ENCODE results near the gene RGS17. TPM values are rescaled to one million over a fixed set of nuclear protein-coding genes. Genes with fewer than 3 reads are reported as not detected.

RGS17 gene, protein sequence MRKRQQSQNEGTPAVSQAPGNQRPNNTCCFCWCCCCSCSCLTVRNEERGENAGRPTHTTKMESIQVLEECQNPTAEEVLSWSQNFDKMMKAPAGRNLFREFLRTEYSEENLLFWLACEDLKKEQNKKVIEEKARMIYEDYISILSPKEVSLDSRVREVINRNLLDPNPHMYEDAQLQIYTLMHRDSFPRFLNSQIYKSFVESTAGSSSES
- not detected for total RNA-seq
- polyA plus RNA-seq = not detected

DNA sequence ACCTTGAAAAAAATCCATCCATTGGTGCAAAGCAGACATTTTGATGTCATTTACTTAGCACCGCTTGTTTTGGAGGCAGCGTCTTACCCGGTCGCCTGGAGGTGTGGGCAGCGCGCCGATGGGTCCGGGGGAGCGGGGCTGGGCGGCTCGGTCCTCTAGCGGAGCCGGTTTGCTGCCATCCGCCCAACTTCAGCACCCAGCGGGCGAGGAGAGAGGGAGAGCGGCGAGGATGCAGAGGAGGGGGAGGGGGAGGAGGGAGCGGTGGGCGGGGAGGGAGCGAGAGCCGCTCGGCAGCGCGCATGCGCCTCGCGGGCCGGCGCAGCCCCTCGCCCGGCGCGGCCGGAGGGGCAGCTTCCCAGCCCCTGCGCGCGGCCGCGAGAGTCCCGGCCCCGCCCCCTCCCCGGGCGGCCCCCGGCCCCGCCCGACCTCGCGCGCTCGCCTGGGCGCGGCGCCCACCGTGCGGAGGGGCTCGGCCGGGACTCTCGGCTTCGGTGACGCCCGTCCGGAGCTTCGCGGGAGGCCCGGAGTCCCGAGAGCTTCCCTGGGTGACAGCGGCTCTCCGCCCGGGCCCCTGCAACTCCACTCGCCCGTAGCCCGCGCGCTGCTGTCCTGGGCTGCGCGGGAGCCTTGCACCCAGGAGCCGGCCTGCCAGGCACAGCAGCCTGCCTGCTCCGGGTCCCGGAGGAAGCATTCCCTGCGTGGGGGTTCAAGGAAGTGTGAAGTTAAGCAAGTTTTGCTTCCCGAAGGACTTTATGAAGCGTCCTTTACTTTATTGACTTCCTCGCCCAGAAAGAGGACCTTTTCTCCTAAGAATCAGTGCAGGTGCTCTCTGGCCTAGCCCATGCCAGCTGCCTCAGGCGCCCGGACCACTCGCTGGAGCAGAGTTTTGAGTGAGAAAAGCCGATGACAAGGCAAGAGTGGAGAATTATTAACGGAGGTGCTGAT, at the start of gene RGS17:
TSS of gene RGS17 (minus strand) at position 246 of the 945 bp plus-strand sequence. CDS start 87,264 bp downstream, outside the sequence.
- CTCF ChIA-PET (ENCODE audit: partially characterized antibody) = no interaction called here
- Histone ChIP-seq H3K4me3 (ENCODE audit: low read length in 2 of 2) (peak within 1 kb of the TSS in 1 of 2 donors; percentile 30), H3K9me3 (ENCODE audit: control insufficient read depth in 1 of 2, low read length in 2 of 2) (no peaks in the 10 kb centered on the region), H3K36me3 (ENCODE audit: insufficient read depth, low read length) (no peaks in the 10 kb centered on the region), H3K4me1 (ENCODE audit: insufficient read depth, low read length) (peaks cover 16% of the 10 kb centered on the region), H3K27ac (ENCODE audit: low read depth, low read length) (no peak within 1 kb of the TSS), H3K27me3 (ENCODE audit: insufficient read depth, low read length) (peaks cover 9% of the 10 kb centered on the region)
- Mint-ChIP-seq H3K27me3 (peaks cover 27 to 28% of the 10 kb centered on the region in 2 donors), H3K36me3 (peaks cover 0 to 3% of the 10 kb centered on the region in 2 donors), H3K4me3 (peak within 1 kb of the TSS; percentile 77 to 94 (median 85)), H3K27ac (peak within 1 kb of the TSS in 1 of 7 donors; percentile 9), H3K9me3 (peaks cover 0 to 4% (median 0%) of the 10 kb centered on the region in 8 donors), H3K4me1 (peaks cover 14 to 29% (median 24%) of the 10 kb centered on the region in 4 donors)
- peak in 3 of 5 donors; percentile 12 to 25 (median 13) for DNase-seq
- POLR2A ChIA-PET (ENCODE audit: partially characterized antibody) = no interaction called here
- intact Hi-C loops (cut with micrococcal nuclease) = no loop called here

DNA sequence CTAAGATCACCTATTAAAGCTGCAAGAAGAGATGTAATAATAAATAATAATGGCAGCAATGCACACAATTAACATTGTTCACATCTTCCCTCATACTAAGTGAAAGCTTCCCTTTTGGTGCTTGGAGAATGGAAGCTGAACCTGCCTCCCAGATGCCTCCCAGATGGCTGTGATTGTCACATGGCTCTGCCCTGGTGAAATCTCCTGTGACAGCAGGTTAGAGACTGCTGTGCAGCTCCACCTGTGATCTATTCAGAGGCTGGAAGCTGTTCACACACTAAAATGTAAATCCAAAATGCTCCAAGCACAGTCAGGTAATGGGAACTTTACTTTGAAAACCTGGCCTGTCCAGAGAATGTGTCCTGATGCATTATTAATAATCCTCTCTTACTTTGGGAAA, 41.7 kb upstream of the RGS17 start:
- H3K9me3 Mint-ChIP-seq = peaks cover 0 to 6% (median under 1%) of the 10 kb centered on the region in 8 donors
- H3K27me3 Mint-ChIP-seq = no peaks in the 10 kb centered on the region
- no peaks in the 10 kb centered on the region for H3K4me1 Mint-ChIP-seq
- intact Hi-C loops (cut with micrococcal nuclease) = no loop called here
- H3K4me3 Mint-ChIP-seq = no peak overlapping the region
- no peak for DNase-seq
- Histone ChIP-seq H3K36me3 (ENCODE audit: insufficient read depth, low read length) (no peaks in the 10 kb centered on the region), H3K27ac (ENCODE audit: low read depth, low read length) (no peak overlapping the region), H3K27me3 (ENCODE audit: insufficient read depth, low read length) (no peaks in the 10 kb centered on the region), H3K4me3 (ENCODE audit: low read length in 2 of 2) (no peak overlapping the region), H3K9me3 (ENCODE audit: control insufficient read depth in 1 of 2, low read length in 2 of 2) (no peaks in the 10 kb centered on the region), H3K4me1 (ENCODE audit: insufficient read depth, low read length) (no peaks in the 10 kb centered on the region)
- ChIA-PET POLR2A (ENCODE audit: partially characterized antibody) (no interaction called here), CTCF (ENCODE audit: partially characterized antibody) (no interaction called here)
- H3K27ac Mint-ChIP-seq = no peak overlapping the region
- H3K36me3 Mint-ChIP-seq = no peaks in the 10 kb centered on the region

DNA sequence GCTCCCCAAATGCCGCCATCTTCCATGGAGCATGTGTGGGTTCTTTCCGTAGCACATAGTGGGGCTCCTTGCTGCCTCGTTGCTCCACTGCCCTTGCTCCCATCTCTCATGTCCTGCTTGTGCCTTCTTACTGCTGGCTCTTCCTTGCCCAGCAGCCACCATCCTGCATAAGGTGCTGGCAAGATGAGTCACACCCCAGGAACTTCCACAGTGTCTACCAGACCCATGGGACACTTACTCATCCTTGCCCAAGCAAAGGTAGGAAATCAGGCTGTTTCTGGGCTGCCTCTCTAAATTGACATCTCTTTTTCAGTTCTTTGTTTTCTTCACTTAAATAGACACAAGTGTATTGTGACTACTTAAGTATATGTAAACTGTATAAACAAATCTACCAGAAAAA, 39.4 kb upstream of the RGS17 start:
- POLR2A ChIA-PET (ENCODE audit: partially characterized antibody) = no interaction called here
- Mint-ChIP-seq H3K36me3 (no peaks in the 10 kb centered on the region), H3K4me3 (no peak overlapping the region), H3K4me1 (no peaks in the 10 kb centered on the region), H3K9me3 (peaks cover 0 to 6% (median under 1%) of the 10 kb centered on the region in 8 donors), H3K27ac (no peak overlapping the region), H3K27me3 (no peaks in the 10 kb centered on the region)
- no peaks in the 10 kb centered on the region for H3K9me3 ChIP-seq (ENCODE audit: control insufficient read depth in 1 of 2, low read length in 2 of 2)
- intact Hi-C loops (cut with micrococcal nuclease) = no loop called here
- H3K27ac ChIP-seq (ENCODE audit: low read depth, low read length) = no peak overlapping the region
- H3K4me1 ChIP-seq (ENCODE audit: insufficient read depth, low read length) = no peaks in the 10 kb centered on the region
- H3K4me3 ChIP-seq (ENCODE audit: low read length in 2 of 2) = no peak overlapping the region
- no peak for DNase-seq
- H3K36me3 ChIP-seq (ENCODE audit: insufficient read depth, low read length) = no peaks in the 10 kb centered on the region
- no peaks in the 10 kb centered on the region for H3K27me3 ChIP-seq (ENCODE audit: insufficient read depth, low read length)
- CTCF ChIA-PET (ENCODE audit: partially characterized antibody) = no interaction called here

DNA sequence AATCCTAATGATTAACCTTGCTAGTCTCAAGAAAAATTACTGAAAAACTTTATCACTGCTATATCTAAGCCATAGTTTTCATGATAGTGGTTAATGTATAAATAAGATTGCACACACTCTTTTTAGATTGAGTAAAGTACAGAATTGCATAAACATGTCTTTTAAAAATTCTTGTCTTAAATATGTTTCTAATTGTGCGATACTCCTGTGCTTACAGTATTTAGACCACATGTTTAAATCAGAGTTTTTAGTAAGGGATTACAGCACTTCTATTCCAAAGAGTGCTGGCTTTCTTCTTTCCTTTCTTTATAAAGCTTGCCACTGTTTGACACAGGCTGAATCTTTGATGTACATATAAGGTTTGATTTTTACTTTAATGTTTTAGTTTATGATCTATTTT, 36.8 kb upstream of the RGS17 start:
- Histone ChIP-seq H3K36me3 (ENCODE audit: insufficient read depth, low read length) (no peaks in the 10 kb centered on the region), H3K9me3 (ENCODE audit: control insufficient read depth in 1 of 2, low read length in 2 of 2) (no peaks in the 10 kb centered on the region), H3K4me1 (ENCODE audit: insufficient read depth, low read length) (no peaks in the 10 kb centered on the region), H3K27ac (ENCODE audit: low read depth, low read length) (no peak overlapping the region), H3K4me3 (ENCODE audit: low read length in 2 of 2) (no peak overlapping the region), H3K27me3 (ENCODE audit: insufficient read depth, low read length) (no peaks in the 10 kb centered on the region)
- no peaks in the 10 kb centered on the region for H3K36me3 Mint-ChIP-seq
- peaks cover 0 to 6% (median under 1%) of the 10 kb centered on the region in 8 donors for H3K9me3 Mint-ChIP-seq
- intact Hi-C loops (cut with micrococcal nuclease) = no loop called here
- no peak overlapping the region for H3K4me3 Mint-ChIP-seq
- ChIA-PET POLR2A (ENCODE audit: partially characterized antibody) (no interaction called here), CTCF (ENCODE audit: partially characterized antibody) (no interaction called here)
- H3K27ac Mint-ChIP-seq = no peak overlapping the region
- no peaks in the 10 kb centered on the region for H3K27me3 Mint-ChIP-seq
- DNase-seq = no peak
- H3K4me1 Mint-ChIP-seq = no peaks in the 10 kb centered on the region

DNA sequence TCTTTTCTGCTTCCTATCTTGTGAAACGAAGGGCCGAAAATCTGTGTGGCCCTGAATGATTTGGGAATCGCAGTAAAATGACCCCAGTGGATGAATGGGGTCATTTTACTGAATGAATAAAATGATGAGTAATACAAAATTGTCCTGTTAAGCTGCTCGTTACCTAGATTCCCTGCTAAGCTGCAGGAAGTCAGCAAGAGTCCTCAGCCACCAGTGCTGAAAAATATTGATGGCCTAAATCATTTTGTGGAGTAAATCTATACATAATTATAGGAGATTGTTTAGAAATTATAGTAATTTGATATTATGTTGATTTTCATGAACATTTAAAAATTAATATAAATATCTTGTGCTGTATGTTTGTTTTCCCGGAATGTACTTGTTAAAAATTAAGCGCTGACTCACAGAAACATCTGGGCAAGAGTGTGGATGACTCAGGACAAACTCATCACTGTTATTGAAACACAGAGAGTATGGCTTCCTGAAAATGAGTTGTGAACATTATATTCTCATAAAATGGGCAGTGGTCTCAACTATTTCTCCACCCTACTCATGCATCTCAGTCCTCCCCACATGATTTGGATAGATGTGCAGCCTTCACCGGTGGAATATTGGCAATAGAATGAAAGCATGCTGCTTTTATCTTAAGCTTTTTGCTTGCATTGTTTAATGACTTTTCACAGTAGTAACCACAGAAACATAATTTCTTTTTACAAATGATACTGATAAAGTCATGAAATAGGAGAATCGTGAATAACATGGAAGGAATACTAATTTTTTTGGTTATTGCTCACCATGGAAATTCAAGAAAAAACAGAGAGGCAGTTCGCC, 36.2 kb upstream of the RGS17 start:
- H3K4me1 ChIP-seq (ENCODE audit: insufficient read depth, low read length) = no peaks in the 10 kb centered on the region
- ChIA-PET POLR2A (ENCODE audit: partially characterized antibody) (no interaction called here), CTCF (ENCODE audit: partially characterized antibody) (no interaction called here)
- H3K36me3 ChIP-seq (ENCODE audit: insufficient read depth, low read length) = no peaks in the 10 kb centered on the region
- H3K27ac ChIP-seq (ENCODE audit: low read depth, low read length) = no peak overlapping the region
- H3K9me3 ChIP-seq (ENCODE audit: control insufficient read depth in 1 of 2, low read length in 2 of 2) = no peaks in the 10 kb centered on the region
- Mint-ChIP-seq H3K27me3 (no peaks in the 10 kb centered on the region), H3K4me3 (no peak overlapping the region), H3K9me3 (peaks cover 0 to 6% (median under 1%) of the 10 kb centered on the region in 8 donors), H3K4me1 (no peaks in the 10 kb centered on the region), H3K27ac (no peak overlapping the region), H3K36me3 (no peaks in the 10 kb centered on the region)
- intact Hi-C loops (cut with micrococcal nuclease) = no loop called here
- no peak for DNase-seq
- no peak overlapping the region for H3K4me3 ChIP-seq (ENCODE audit: low read length in 2 of 2)
- no peaks in the 10 kb centered on the region for H3K27me3 ChIP-seq (ENCODE audit: insufficient read depth, low read length)

DNA sequence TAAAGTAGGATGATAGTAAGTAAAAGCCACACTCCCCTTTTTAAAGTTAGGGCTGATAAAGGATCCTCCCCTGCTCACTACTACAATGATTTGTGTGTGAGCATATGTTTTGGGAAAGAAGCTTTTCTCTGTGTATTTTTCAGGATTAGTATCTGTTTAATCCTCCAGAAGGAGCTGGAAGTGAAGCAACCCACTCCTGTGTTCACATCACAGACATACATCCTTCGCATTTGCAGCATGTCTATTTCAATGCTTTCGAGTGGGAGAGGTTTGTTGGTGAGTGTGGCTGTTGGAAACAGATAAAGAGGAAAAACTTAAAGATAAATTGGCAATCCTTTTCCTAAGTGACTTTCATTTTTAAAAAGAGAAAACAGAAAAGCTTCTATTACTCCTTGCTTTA, 31.6 kb upstream of the RGS17 start:
- Mint-ChIP-seq H3K4me3 (no peak overlapping the region), H3K9me3 (peaks cover 0 to 6% (median 4%) of the 10 kb centered on the region in 8 donors), H3K27ac (no peak overlapping the region), H3K36me3 (no peaks in the 10 kb centered on the region), H3K4me1 (no peaks in the 10 kb centered on the region), H3K27me3 (peaks cover 3 to 7% of the 10 kb centered on the region in 2 donors)
- POLR2A ChIA-PET (ENCODE audit: partially characterized antibody) = no interaction called here
- CTCF ChIA-PET (ENCODE audit: partially characterized antibody) = no interaction called here
- no peak overlapping the region for H3K27ac ChIP-seq (ENCODE audit: low read depth, low read length)
- no peaks in the 10 kb centered on the region for H3K9me3 ChIP-seq (ENCODE audit: control insufficient read depth in 1 of 2, low read length in 2 of 2)
- H3K4me1 ChIP-seq (ENCODE audit: insufficient read depth, low read length) = no peaks in the 10 kb centered on the region
- H3K36me3 ChIP-seq (ENCODE audit: insufficient read depth, low read length) = no peaks in the 10 kb centered on the region
- intact Hi-C loops (cut with micrococcal nuclease) = no loop called here
- H3K27me3 ChIP-seq (ENCODE audit: insufficient read depth, low read length) = no peaks in the 10 kb centered on the region
- no peak overlapping the region for H3K4me3 ChIP-seq (ENCODE audit: low read length in 2 of 2)
- DNase-seq = no peak

DNA sequence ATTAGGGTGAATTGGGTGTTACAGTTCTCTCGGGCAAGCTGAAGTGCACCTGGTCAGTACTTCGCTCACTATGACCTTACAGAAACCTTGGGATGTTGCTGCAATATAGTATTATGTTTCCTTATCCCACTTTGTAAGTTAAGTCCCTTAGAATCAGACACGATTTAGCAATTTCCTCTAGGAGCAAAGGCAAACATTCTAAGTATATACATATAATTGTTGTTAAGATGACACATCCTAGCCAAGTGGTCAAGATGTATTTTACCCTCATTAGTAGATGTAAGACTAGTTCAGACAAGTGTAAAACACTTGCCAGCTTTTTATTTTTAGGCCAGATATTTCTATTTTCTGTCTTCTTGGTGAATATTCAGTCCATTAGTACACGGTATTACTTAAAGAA, 31.1 kb upstream of the RGS17 start:
- CTCF ChIA-PET (ENCODE audit: partially characterized antibody) = no interaction called here
- no peaks in the 10 kb centered on the region for H3K4me1 ChIP-seq (ENCODE audit: insufficient read depth, low read length)
- Mint-ChIP-seq H3K36me3 (no peaks in the 10 kb centered on the region), H3K27ac (no peak overlapping the region), H3K27me3 (peaks cover 3 to 7% of the 10 kb centered on the region in 2 donors), H3K4me1 (no peaks in the 10 kb centered on the region), H3K4me3 (no peak overlapping the region), H3K9me3 (peaks cover 0 to 6% (median 4%) of the 10 kb centered on the region in 8 donors)
- no peaks in the 10 kb centered on the region for H3K36me3 ChIP-seq (ENCODE audit: insufficient read depth, low read length)
- no peaks in the 10 kb centered on the region for H3K27me3 ChIP-seq (ENCODE audit: insufficient read depth, low read length)
- no peak overlapping the region for H3K27ac ChIP-seq (ENCODE audit: low read depth, low read length)
- intact Hi-C loops (cut with micrococcal nuclease) = no loop called here
- no peak for DNase-seq
- H3K9me3 ChIP-seq (ENCODE audit: control insufficient read depth in 1 of 2, low read length in 2 of 2) = no peaks in the 10 kb centered on the region
- POLR2A ChIA-PET (ENCODE audit: partially characterized antibody) = no interaction called here
- H3K4me3 ChIP-seq (ENCODE audit: low read length in 2 of 2) = no peak overlapping the region

Data from CD4-positive, alpha-beta memory T cell (primary cell).